ENCODE measurements around the gene AUNIP.

Gene AUNIP

DNA sequence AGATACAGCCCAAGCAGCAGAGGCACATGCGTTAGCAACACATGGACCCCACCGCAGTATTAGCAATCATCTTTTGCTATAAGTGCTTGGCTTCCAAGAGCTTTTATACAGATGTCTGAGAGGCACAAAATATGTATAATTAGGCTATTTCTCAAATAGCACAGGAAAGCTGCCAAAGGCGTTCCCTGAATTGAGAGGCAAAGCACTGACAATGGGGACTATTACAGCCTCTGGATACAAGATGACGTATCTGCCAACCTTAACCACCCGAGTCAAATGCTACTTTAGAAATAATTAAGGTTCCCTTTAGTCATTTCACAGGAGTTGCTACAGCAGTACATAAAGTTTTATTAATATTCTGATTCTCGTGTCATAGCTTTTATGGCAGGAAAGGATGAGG lies 40.5 kb upstream of the AUNIP start:
- TF ChIP-seq CTCF (IDR thresholded peaks at IDR 0.05; ENCODE audit: low read depth, low read length) (no peak), MAX (IDR thresholded peaks at IDR 0.05; ENCODE audit: low read depth, low read length) (no peak), MYC (IDR thresholded peaks at IDR 0.05; ENCODE audit: low read depth, low read length) (no peak), POLR2A (IDR thresholded peaks at IDR 0.05; ENCODE audit: extremely low read depth, insufficient read length) (no peak)
- no peak overlapping the region for H3K4me3 ChIP-seq (ENCODE audit: low read depth, low read length)
- DNase-seq (ENCODE audit: low read depth), result no peak

GRCh38 chr1:25898223-25899015 lies 39.2 kb upstream of the AUNIP start:
- no peak overlapping the region for H3K4me3 ChIP-seq (ENCODE audit: low read depth, low read length)
- no peak for DNase-seq (ENCODE audit: low read depth)
- TF ChIP-seq POLR2A (IDR thresholded peaks at IDR 0.05; ENCODE audit: extremely low read depth, insufficient read length) (peak; percentile 15), MYC (IDR thresholded peaks at IDR 0.05; ENCODE audit: low read depth, low read length) (no peak)

- H3K4me3 ChIP-seq (ENCODE audit: low read depth, low read length), result no peak overlapping the region
- DNase-seq (ENCODE audit: low read depth), result no peak
- TF ChIP-seq CTCF (IDR thresholded peaks at IDR 0.05; ENCODE audit: low read depth, low read length) (no peak), MYC (IDR thresholded peaks at IDR 0.05; ENCODE audit: low read depth, low read length) (no peak), MAX (IDR thresholded peaks at IDR 0.05; ENCODE audit: low read depth, low read length) (peak; percentile 33), POLR2A (IDR thresholded peaks at IDR 0.05; ENCODE audit: extremely low read depth, insufficient read length) (no peak)
These were observed 38.5 kb upstream of the AUNIP start for GRCh38 chr1:25897754-25898153.

GRCh38 chr1:25896266-25896665 lies 37.0 kb upstream of the AUNIP start:
- no peak for TF ChIP-seq MYC (IDR thresholded peaks at IDR 0.05; ENCODE audit: low read depth, low read length)
- no peak for TF ChIP-seq CTCF (IDR thresholded peaks at IDR 0.05; ENCODE audit: low read depth, low read length)
- TF ChIP-seq POLR2A (IDR thresholded peaks at IDR 0.05; ENCODE audit: extremely low read depth, insufficient read length), result no peak
- no peak for TF ChIP-seq MAX (IDR thresholded peaks at IDR 0.05; ENCODE audit: low read depth, low read length)
- DNase-seq (ENCODE audit: low read depth), result no peak
- no peak overlapping the region for H3K4me3 ChIP-seq (ENCODE audit: low read depth, low read length)

GRCh38 chr1:25895365-25895990 lies 36.2 kb upstream of the AUNIP start:
- DNase-seq (ENCODE audit: low read depth), result peak; percentile 90
- peak; percentile 91 for TF ChIP-seq CTCF (IDR thresholded peaks at IDR 0.05; ENCODE audit: low read depth, low read length)
- TF ChIP-seq MYC (IDR thresholded peaks at IDR 0.05; ENCODE audit: low read depth, low read length), result no peak
- TF ChIP-seq MAX (IDR thresholded peaks at IDR 0.05; ENCODE audit: low read depth, low read length), result peak; percentile 43; the same call in 1 of the 2 replicates
- TF ChIP-seq POLR2A (IDR thresholded peaks at IDR 0.05; ENCODE audit: extremely low read depth, insufficient read length), result no peak
- no peak overlapping the region for H3K4me3 ChIP-seq (ENCODE audit: low read depth, low read length)

GRCh38 chr1:25893116-25893515 lies 33.9 kb upstream of the AUNIP start:
- TF ChIP-seq POLR2A (IDR thresholded peaks at IDR 0.05; ENCODE audit: extremely low read depth, insufficient read length) (no peak), CTCF (IDR thresholded peaks at IDR 0.05; ENCODE audit: low read depth, low read length) (no peak), MAX (IDR thresholded peaks at IDR 0.05; ENCODE audit: low read depth, low read length) (no peak), MYC (IDR thresholded peaks at IDR 0.05; ENCODE audit: low read depth, low read length) (no peak)

More at GRCh38 chr1:25893116-25893515, 33.9 kb upstream of the AUNIP start:
- no peak overlapping the region for H3K4me3 ChIP-seq (ENCODE audit: low read depth, low read length)
- no peak for DNase-seq (ENCODE audit: low read depth)
